SK-N-SH treated with all-trans-retinoic acid at 6 μM for 48 hours (cell line): ENCODE measurements around the gene GAPVD1.

Experiments
- ATAC-seq: fragments of 200-7000 bp; cut with Tn5 transposase; 3 replicates; pipeline ENCODE4 v1.9.1; 2020; ENCODE audit warnings: mild to moderate bottlenecking, moderate library complexity
- BACH2 ChIP-seq: fragments of 250-450 bp; sonication (Bioruptor Pico); IDR thresholded peaks from 2 replicates; pipeline ENCODE4 v1.9.0; 2021; ENCODE audit warnings: mild to moderate bottlenecking, borderline replicate concordance
- CSRNP3 ChIP-seq: fragments of 250-450 bp; sonication (Bioruptor Pico); IDR thresholded peaks from 2 replicates; pipeline ENCODE4 v1.5.1; 2021; ENCODE audit warnings: mild to moderate bottlenecking, moderate library complexity
- ESRRG ChIP-seq: fragments of 250-450 bp; sonication (Bioruptor Pico); IDR thresholded peaks from 2 replicates; pipeline ENCODE4 v1.6.1; 2021; ENCODE audit warnings: mild to moderate bottlenecking
- ISL1 ChIP-seq: fragments of 250-450 bp; sonication (Bioruptor Pico); IDR thresholded peaks from 2 replicates; pipeline ENCODE4 v2.1.2; 2022; ENCODE audit warnings: mild to moderate bottlenecking, moderate library complexity
- PATZ1 ChIP-seq: fragments of 250-450 bp; sonication (Bioruptor Pico); IDR thresholded peaks from 2 replicates; pipeline ENCODE4 v1.8.0; 2020; ENCODE audit warnings: mild to moderate bottlenecking, moderate library complexity, borderline replicate concordance
- POU6F1 ChIP-seq: fragments of 250-450 bp; sonication (Bioruptor Pico); IDR thresholded peaks from 2 replicates; pipeline ENCODE4 v1.8.0; 2021; ENCODE audit warnings: low read depth, mild to moderate bottlenecking, moderate library complexity, borderline replicate concordance
- PPARA ChIP-seq: fragments of 250-450 bp; sonication (Bioruptor Pico); IDR thresholded peaks from 2 replicates; pipeline ENCODE4 v1.5.0; 2020; ENCODE audit warnings: mild to moderate bottlenecking, borderline replicate concordance
- RARB ChIP-seq: fragments of 250-450 bp; sonication (Bioruptor Pico); IDR thresholded peaks from 2 replicates; pipeline ENCODE4 v1.8.0; 2021; ENCODE audit warnings: mild to moderate bottlenecking, moderate library complexity
- SNAI2 ChIP-seq: fragments of 250-450 bp; sonication (Bioruptor Pico); IDR thresholded peaks from 2 replicates; pipeline ENCODE4 v1.5.0; 2020; ENCODE audit warnings: mild to moderate bottlenecking, moderate library complexity
- TCF4 ChIP-seq: fragments of 250-450 bp; sonication (Bioruptor Pico); IDR thresholded peaks from 2 replicates; pipeline ENCODE4 v1.8.0; 2021; ENCODE audit warnings: mild to moderate bottlenecking, moderate library complexity, borderline replicate concordance
- TSHZ2 ChIP-seq: fragments of 250-450 bp; sonication (Bioruptor Pico); IDR thresholded peaks from 2 replicates; pipeline ENCODE4 v1.5.0; 2020; ENCODE audit warnings: mild to moderate bottlenecking, moderate library complexity
- ZC3H10 ChIP-seq: fragments of 250-450 bp; sonication (Bioruptor Pico); IDR thresholded peaks from 2 replicates; pipeline ENCODE4 v1.5.1; 2021; ENCODE audit warnings: mild to moderate bottlenecking, moderate library complexity
- ZFP3 ChIP-seq: fragments of 250-450 bp; sonication (Bioruptor Pico); IDR thresholded peaks from 2 replicates; pipeline ENCODE4 v1.5.0; 2020; ENCODE audit warnings: mild to moderate bottlenecking, moderate library complexity
- ZNF565 ChIP-seq: fragments of 450-650 bp; formaldehyde crosslinking; conservative IDR thresholded peaks from 2 replicates; pipeline ENCODE4 v1.5.0; 2020; ENCODE audit warnings: low read depth, mild to moderate bottlenecking, moderate library complexity
- ZNF70 ChIP-seq: fragments of 450-650 bp; formaldehyde crosslinking; IDR thresholded peaks from 2 replicates; pipeline ENCODE4 v1.5.0; 2020; ENCODE audit warnings: mild to moderate bottlenecking, moderate library complexity
- ZNF8 ChIP-seq: fragments of 450-650 bp; formaldehyde crosslinking; IDR thresholded peaks from 2 replicates; pipeline ENCODE4 v1.5.0; 2020; ENCODE audit warnings: mild to moderate bottlenecking, moderate library complexity
- TF ChIP-seq, protein P1 (sequence below): fragments of 250-450 bp; sonication (Bioruptor Pico); IDR thresholded peaks from 2 replicates; pipeline ENCODE4 v1.5.1; 2020; ENCODE audit warnings: low read depth, mild to moderate bottlenecking, moderate library complexity

GAPVD1 gene

DNA sequence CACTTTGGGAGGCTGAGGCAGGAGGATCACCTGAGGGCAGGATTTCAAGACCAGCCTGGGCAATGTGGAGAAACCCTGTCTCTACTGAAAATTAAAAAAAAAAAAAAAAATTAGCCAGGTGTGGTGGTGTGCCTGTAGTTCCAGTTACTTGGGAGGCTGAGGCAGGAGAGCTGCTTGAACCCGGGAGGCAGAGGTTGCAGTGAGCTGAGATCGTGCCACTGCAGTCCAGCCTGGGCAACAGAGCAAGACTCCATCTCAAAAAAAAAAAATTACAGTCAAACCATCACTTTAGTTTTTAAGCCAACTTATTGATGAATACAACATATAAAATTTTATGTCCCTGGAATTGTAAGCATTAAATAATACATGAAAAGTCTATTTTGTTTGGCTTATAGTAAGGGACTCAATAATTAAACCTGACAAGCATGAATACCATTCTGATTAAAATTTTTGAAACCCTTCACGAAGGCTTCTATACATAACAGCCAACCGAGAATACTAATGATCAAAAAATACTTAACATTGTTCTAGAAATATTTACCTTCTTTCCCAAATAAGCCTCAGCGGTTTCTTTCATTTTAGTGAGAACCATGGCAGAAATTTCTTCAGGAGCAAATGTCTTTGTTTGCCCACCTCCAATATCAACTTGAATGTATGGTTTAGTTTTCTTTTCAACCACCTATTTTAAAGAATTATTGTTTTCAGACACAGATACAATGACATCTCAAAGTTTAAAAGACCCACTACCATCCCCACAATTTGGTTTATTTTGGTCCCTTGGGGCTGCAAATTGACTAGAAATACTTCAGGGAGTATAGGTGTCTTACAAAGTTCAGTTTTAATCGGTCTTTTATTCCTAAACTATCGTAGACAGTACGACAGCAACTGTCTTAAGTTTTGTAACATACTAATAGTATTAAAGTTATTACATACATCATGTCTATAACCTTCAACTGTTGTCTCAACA is 21.7 kb upstream of the GAPVD1 start (continued):
- TF ChIP-seq SNAI2 (CRISPR knock-in tag): no peak
- no peak for TF ChIP-seq RARB (CRISPR knock-in tag)
- TF ChIP-seq PATZ1 (CRISPR knock-in tag): no peak
- no peak for TF ChIP-seq TCF4
- TF ChIP-seq ZNF70 (CRISPR knock-in tag): no peak

DNA sequence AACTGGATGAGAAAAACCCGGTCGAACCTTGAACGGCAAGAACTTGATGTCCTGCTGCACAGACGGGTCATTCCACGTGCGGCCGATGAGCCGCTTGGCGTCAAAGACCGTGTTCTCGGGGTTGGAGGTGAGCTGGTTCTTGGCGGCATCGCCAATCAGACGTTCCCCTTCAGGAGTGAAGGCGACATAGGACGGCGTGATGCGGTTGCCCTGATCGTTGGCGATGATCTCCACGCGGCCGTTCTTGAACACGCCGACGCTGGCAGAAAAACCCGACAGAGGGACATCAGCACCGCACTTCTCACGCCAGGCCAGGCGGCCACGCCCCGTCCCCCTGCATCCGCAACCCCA is 21.0 kb upstream of the GAPVD1 start:
- TF ChIP-seq ZC3H10 (CRISPR knock-in tag) (no peak), BACH2 (CRISPR knock-in tag) (no peak), PPARA (CRISPR knock-in tag) (no peak), ZNF70 (CRISPR knock-in tag) (no peak), SNAI2 (CRISPR knock-in tag) (no peak), TCF4 (no peak), PATZ1 (CRISPR knock-in tag) (no peak), RARB (CRISPR knock-in tag) (no peak), POU6F1 (CRISPR knock-in tag) (no peak), ZNF565 (no peak), ZNF8 (CRISPR knock-in tag) (no peak), TSHZ2 (CRISPR knock-in tag) (no peak), ISL1 (no peak), ESRRG (CRISPR knock-in tag) (no peak), CSRNP3 (no peak), ZFP3 (CRISPR knock-in tag) (no peak)
- TF ChIP-seq, protein P1, sequence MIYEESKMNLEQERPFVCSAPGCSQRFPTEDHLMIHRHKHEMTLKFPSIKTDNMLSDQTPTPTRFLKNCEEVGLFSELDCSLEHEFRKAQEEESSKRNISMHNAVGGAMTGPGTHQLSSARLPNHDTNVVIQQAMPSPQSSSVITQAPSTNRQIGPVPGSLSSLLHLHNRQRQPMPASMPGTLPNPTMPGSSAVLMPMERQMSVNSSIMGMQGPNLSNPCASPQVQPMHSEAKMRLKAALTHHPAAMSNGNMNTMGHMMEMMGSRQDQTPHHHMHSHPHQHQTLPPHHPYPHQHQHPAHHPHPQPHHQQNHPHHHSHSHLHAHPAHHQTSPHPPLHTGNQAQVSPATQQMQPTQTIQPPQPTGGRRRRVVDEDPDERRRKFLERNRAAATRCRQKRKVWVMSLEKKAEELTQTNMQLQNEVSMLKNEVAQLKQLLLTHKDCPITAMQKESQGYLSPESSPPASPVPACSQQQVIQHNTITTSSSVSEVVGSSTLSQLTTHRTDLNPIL: no peak
- ATAC-seq: peak; percentile 5
